ENCODE data around the gene PNMT.

The PNMT gene

GRCh38 chr17:39633570-39634183 lies 34.6 kb upstream of the PNMT start:
- no peak for DNase-seq

GRCh38 chr17:39634384-39634871 lies 33.8 kb upstream of the PNMT start:
- no peak for DNase-seq

GRCh38 chr17:39635614-39636176 lies 32.6 kb upstream of the PNMT start:
- DNase-seq: no peak

GRCh38 chr17:39636587-39636926 lies 31.7 kb upstream of the PNMT start:
- DNase-seq: no peak

GRCh38 chr17:39636927-39637736 lies 31.1 kb upstream of the PNMT start, which contains the start of gene STARD3:
TSS of gene STARD3 (plus strand) at chr17:39637144. CDS start at chr17:39653532, 16,388 bp downstream.
- peak; percentile 65 for DNase-seq

- no peak for DNase-seq
Measured at GRCh38 chr17:39638317-39638716, 29.9 kb upstream of the PNMT start.

- no peak for DNase-seq
Measured at GRCh38 chr17:39639043-39639442, 29.2 kb upstream of the PNMT start.

GRCh38 chr17:39639566-39640458 lies 28.4 kb upstream of the PNMT start:
- DNase-seq: no peak

GRCh38 chr17:39640591-39641031 lies 27.6 kb upstream of the PNMT start:
- DNase-seq: no peak

GRCh38 chr17:39641097-39641496 lies 27.2 kb upstream of the PNMT start:
- DNase-seq: no peak

GRCh38 chr17:39641883-39642282 lies 26.4 kb upstream of the PNMT start:
- DNase-seq: no peak

GRCh38 chr17:39642291-39643074 lies 25.8 kb upstream of the PNMT start:
- DNase-seq: no peak

- DNase-seq: no peak
Measured at GRCh38 chr17:39643271-39643670, 25.0 kb upstream of the PNMT start.

- DNase-seq: no peak
Measured at GRCh38 chr17:39647256-39647655, 21.0 kb upstream of the PNMT start.

- no peak for DNase-seq
Measured at GRCh38 chr17:39648616-39649366, 19.5 kb upstream of the PNMT start.

GRCh38 chr17:39650121-39650579 lies 18.1 kb upstream of the PNMT start:
- no peak for DNase-seq

- DNase-seq: no peak
Measured at GRCh38 chr17:39651923-39652586, 16.2 kb upstream of the PNMT start.

GRCh38 chr17:39652587-39653315 lies 15.5 kb upstream of the PNMT start:
- no peak for DNase-seq

- DNase-seq: no peak
Measured at GRCh38 chr17:39653316-39653661, 15.0 kb upstream of the PNMT start.
